ENCODE results near the gene PTS.

PTS gene

DNA sequence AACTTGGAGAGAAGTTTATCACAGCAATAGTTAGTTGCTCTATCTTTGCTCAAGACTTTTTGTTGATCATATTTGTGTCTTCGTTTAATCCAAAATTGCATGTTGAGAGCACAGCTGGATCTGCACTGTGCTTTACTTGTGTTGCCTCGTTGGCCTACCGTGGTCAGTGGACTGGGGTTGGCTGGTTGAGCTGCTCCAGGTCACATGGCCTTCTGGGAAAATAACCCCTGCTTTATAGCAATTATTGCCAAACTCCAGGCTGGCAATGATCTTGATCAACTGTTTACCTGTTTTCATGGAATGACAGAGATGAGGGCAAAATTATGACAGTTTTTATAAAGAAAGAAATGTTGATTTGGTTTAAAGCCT is 40.2 kb downstream of the PTS start:
- DNase-seq (ENCODE audit: low spot score) = no peak

DNA sequence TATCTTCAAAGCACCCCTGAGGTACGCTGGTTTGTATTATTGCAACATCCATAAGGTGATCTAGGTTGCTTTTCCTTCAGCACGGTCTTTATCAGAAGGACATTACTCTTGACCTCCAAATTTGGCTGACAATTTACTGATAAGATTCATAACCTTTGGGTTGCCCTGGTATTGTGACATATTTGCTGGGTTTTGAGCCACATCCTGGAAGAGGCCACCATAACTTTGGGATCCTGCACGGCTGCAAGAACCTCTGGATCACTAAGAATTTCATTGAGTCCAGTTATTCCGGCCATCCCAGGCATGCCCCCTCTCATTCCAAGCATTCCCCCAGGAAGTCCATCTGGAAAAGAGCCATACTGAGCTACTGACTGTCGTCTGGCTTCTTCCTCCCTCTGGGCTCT is 41.0 kb downstream of the PTS start:
- no peak for DNase-seq (ENCODE audit: low spot score)

DNA sequence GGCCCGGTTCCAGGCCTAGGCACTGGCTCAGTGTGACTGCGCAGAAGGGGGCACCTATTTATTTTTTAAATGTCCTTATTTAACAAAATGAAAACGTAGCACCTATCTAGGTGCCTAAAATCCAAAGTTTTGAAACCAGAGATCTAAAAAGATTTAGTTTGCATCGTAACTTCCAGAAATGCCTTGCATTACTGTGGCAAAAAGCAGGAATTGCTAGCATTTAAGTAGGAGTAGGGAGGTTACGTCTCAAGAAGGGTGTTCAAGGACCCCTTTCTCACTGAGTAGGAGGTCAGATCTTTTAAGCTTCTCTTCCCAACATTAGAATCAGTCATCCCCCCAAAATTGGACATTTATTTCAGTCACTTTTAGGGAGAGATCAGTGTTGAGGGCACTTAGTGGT is 42.2 kb downstream of the PTS start:
- DNase-seq (ENCODE audit: low spot score) = no peak

DNA sequence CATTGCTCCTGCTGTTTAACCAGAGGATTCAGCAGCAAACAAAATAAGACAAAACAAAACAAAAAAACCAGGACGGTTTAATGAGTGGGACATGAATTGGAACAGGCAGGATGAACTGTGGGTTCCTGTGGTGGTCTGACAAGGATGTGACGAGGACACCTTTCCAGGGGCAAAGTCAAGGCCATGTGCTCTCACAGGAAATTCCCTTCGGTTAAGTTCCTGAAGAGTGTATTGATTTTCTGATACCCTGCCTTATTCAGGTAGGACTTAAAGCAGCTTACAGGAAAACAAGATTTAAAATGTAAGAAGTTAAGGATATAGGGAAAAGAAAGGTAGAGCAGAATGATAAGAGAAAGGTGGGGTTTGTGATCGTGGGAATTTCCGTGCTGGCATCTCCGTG is 42.9 kb downstream of the PTS start:
- no peak for DNase-seq (ENCODE audit: low spot score)

DNA sequence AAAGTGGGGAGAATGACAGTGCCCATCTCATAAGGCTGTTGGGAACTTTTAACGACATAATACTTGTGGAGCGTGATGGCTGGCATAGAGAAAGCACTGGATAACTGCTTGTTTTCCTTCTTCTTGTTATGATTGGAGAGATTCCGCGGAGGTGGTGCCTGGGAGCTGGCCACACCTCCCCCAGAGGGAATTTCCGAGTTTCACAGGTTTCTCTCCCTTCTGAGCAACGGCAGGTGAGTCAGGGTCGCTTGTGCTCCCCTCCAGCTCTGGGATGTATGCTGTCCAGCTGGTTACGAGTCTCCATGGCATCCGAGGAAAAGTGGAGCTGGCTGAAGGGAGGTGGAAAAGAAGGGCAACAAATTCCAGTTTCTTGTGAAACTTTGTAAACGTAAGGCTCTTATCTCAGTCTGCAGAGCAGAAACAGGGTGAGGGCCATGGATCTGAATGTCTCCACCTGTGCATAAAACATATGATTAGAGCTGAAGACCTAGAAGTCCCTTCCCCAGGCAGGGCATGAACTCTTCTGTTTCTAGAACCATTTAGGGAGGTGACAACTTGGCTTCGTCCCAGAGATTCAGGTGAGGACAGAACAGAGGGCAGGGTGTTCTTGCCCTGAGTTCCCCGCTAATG is 44.4 kb downstream of the PTS start:
- DNase-seq (ENCODE audit: low spot score) = no peak

DNA sequence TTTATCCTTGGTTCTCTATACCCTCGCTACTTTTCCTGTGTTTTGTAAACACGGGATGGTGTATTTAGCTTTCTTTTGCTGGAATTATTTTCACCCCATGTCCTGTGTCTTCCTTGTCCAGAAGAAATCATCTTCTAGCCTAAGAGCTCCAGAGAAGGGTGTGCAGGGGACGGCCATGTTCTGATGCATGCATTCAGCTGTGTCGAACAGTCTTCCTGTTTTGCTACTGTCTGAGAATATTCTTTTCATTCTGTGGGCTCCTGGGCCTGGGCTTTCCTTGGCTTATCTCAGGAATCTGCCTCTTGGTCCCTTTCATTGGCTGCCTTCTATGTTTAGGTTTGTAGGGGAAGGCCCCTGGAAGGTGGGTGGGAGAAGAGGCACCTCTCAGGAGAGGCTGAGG is 45.0 kb downstream of the PTS start:
- no peak for DNase-seq (ENCODE audit: low spot score)

DNA sequence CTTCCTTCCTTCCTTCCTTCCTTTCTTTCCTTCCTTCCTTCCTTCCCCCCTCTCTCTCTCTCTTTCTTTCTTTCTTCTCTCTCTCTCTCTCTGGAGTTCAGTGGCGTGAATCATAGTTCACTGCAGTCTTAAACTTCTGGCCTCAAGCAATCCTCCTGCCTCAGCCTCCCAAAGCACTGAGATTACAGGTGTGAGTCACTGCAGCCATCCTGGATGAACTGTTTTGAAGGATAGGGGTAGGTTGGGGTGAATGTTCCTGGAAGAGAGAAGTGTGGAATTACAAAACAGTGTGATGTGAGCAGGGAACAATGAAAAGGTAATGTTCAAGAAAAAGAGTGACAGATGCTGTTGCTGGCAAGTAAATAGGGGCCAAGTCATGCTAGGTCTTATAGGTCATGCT is 46.8 kb downstream of the PTS start:
- DNase-seq (ENCODE audit: low spot score) = no peak

DNA sequence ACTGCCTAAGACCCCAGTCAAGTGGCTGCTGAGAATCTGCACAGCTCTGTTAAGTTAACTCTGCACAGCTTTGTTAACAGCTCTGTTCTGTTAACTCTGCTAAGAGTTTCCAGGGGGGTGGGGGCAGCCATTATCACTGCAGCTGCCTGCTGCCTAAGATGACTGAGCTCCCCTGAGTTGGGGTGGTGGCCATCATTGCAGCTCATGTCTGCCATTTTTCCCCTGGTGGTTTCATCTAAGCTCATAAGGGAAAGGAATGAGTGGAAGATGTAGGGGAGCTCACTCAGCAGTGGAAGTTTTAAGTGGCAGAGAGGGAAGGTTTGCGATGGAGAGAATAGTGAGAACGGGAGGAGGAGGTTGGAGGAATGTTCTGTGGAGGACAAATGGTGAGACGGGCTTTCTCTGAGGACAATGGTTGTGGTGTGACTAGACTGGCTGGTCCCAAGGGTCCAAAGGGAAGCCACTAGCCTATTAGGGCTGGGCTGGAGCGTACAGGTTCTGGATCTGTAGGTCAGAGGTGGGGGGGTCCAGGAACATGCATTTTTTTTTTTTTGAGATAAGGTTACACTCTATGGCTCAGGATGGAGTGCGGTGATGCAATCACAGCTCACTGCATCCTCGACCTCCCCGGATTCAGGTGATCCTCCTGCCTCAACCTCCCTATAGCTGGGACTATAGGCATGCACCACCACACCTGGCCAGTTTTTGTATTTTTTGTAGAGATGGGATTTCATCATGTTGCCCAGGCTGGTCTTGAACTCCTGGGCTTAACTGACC is 48.0 kb downstream of the PTS start:
- no peak for DNase-seq (ENCODE audit: low spot score)

DNA sequence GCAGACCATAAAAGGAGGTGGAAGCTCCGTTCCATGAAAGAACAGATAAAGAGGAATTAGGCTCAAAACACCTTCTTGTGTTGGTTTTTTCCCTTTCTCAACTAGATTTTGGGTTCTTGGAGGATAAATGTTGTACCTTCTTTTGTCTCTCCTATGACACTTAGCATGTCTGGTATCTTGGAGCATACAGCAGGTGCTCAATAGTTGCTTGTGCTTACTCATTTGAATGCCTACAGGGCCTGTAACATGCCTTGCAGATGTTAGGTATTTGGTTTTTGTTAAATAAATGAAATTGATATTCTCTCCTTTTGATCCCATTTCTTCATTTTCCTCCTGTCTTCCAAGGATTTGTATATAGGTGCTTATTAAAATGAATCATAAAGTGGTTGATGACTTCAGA is 50.8 kb downstream of the PTS start:
- DNase-seq (ENCODE audit: low spot score) = no peak

DNA sequence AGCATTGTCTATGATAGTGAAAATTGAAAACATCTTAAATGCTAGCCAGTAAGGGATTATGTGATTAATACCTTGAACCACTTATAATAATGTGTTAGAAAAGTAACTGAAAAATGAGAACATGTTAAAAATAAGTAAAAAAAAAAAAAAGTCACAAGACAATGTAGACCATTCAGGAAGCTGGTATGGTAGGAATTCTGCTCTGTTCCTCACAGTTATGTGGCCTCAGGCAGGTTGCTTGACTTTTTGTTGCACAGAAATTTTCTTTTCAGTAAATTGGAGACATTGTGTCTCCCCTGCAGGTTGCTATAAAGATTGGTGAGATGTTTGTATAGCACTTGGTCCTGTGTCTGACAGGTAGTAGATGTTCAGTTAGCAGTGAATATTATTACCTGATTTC is 51.7 kb downstream of the PTS start:
- no peak for DNase-seq (ENCODE audit: low spot score)

DNA sequence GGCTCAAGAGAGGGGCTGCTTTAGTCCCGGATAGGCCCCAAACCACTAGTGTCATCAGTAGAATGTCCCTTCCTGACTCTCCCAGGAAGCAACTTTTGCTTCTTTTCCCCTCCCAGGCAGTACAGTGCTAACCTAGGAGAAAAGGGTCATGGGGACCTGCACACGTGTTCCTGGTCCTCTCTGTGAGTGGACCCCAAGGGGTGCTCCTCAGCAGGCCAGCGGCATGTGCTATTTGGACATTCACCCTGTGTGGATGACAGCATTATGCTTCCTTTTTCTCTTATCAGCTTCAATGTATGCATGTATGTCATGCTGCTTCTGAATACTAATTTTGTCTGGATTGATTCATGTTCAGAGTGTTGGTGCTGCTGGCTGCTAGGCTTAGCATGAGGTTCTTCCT is 52.6 kb downstream of the PTS start:
- DNase-seq (ENCODE audit: low spot score) = no peak

DNA sequence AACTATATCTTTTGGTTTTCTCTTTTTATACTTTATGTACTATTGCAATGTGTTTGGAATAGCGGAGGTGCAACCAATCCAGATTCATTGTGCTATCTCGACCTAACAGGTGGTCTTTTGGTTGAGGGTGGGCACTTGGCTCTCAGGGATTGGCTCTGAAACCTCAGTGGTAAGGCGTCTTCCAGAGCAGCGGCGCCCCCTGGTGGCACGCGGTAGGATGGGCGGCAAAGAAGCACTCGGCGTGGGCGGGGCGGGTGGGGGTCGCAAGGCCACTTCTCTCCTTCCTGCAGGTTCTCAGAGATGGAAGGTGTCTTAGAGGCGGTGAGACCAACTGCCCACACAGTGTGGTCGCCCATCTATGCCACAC is 53.7 kb downstream of the PTS start:
- peak; percentile 85 for DNase-seq (ENCODE audit: low spot score)

DNA sequence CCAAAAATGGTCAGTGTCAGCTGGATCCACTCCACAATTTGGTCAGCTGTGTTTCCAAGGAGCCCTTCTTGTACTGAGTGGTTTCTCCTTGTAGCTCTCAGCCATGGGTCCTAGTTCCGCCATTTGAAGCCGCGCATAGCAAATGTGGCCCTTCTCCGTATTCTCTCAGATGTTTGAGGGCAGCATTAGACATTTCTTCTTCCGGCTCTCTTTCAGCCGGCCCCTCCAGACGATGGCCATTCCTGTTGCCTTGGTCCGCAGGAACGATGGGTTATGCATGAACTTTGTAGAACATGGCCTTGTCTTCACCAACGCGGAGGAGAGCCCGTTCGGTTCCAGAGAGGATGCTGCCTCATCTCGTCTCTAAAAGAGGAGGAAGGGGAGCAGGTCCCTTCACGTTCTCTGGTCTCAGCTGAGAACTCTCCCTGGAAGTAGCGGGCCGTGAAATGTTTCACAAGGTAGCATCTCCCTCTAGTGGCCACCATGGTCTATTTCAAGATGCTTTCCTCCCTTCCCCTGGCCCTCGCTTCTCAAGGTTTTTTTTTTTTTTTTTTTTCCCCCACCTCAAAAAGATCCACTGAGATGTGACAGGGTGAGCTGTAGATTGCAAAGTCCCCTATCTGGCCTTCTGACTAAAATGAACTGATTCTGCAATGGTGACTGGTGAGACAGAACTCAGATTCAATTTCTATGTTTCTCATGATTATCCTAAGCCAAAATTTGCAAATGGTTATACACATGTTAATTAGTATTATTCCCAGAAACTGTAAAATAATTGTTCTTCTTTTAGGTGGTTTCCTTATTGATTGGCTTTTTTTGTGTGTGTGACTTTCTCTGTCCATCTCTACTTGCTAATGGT is 54.3 kb downstream of the PTS start:
- DNase-seq (ENCODE audit: low spot score) = peak; percentile 67

DNA sequence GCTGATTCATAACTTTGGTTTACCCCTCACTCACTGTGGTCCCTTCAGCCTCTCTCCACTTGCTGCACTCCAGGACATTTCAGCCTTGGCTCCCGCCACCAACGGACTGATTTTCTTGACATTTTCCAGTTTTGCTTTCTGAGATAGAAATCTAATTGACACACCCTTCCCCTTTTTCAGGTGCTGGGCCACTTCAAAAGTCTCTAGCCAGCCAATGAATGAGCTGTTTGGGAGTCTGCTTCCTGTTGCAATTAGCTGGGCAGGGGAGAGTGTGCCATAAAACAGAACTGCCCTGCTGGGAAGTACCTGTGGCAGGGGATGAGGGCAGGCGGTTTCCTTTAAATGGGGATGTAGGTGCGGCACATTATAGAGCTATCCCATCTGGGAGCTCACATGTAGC is 55.5 kb downstream of the PTS start:
- no peak for DNase-seq (ENCODE audit: low spot score)
